Osteoblast (primary cell): Measurements from ENCODE around the gene CCM2. TPM values are rescaled to one million over a fixed set of nuclear protein-coding genes. Genes with fewer than 3 reads are reported as not detected.

Source experiments
- DNase-seq: peaks from one replicate; pipeline ENCODE4 v3.0.0; 2011; ENCODE audit warnings: low spot score, mixed read lengths; ENCODE audit not compliant: insufficient read length; ENCODE audit errors: missing footprints
- H2AFZ ChIP-seq: 2 replicates; pipeline ENCODE4 v1.6.0; 2011; ENCODE audit warnings: mild to moderate bottlenecking, low read length
- H3K27ac ChIP-seq: 2 replicates; pipeline ENCODE4 v1.5.1; 2011; ENCODE audit warnings: mild to moderate bottlenecking, low read depth, low read length, moderate library complexity
- H3K27me3 ChIP-seq: 2 replicates; pipeline ENCODE4 v1.6.0; 2012; ENCODE audit warnings: mild to moderate bottlenecking, control low read depth, inconsistent platforms, low read length, moderate library complexity; ENCODE audit not compliant: insufficient read depth
- H3K36me3 ChIP-seq: 2 replicates; pipeline ENCODE4 v1.5.1; 2011; ENCODE audit warnings: mild to moderate bottlenecking, low read length, control low read depth, moderate library complexity; ENCODE audit not compliant: insufficient read depth
- H3K4me1 ChIP-seq: 2 replicates; pipeline ENCODE4 v1.5.1; 2011; ENCODE audit warnings: mild to moderate bottlenecking, low read length, control low read depth, moderate library complexity; ENCODE audit not compliant: insufficient read depth
- H3K4me2 ChIP-seq: 2 replicates; pipeline ENCODE4 v1.6.0; 2011; ENCODE audit warnings: mild to moderate bottlenecking, low read length; ENCODE audit not compliant: insufficient read depth
- H3K4me3 ChIP-seq: fragments of 200-600 bp; sonication (generic); 3 replicates; pipeline ENCODE4 v1.5.1; 2012; ENCODE audit warnings: mild to moderate bottlenecking, low read length, inconsistent platforms; ENCODE audit not compliant: insufficient read depth
- H3K79me2 ChIP-seq: 2 replicates; pipeline ENCODE4 v1.6.0; 2012; ENCODE audit warnings: mild to moderate bottlenecking, low read length, control low read depth, inconsistent platforms; ENCODE audit not compliant: insufficient read depth
- H3K9me3 ChIP-seq: 2 replicates; pipeline ENCODE4 v1.5.1; 2011; ENCODE audit warnings: low read depth, low read length, control low read depth
- H4K20me1 ChIP-seq: 2 replicates; pipeline ENCODE4 v1.6.0; 2012; ENCODE audit warnings: mild to moderate bottlenecking, low read length, control low read depth; ENCODE audit not compliant: insufficient read depth
- CTCF ChIP-seq: IDR thresholded peaks from 2 replicates; pipeline ENCODE4 v1.5.1; 2011; ENCODE audit warnings: mild to moderate bottlenecking, low read depth, low read length, moderate library complexity; ENCODE audit errors: extremely low read depth
- total RNA-seq: library from RNA; depleted of rRNA; stranded (reverse); fragments of >200 nt; gene quantifications from 2 replicates; pipeline ENCODE4 v1.2.3, GENCODE V29; 2012

CCM2 gene
- total RNA-seq, 1 donor = 42.3 TPM

- Histone ChIP-seq H4K20me1 (peaks cover 47% of the 10 kb centered on the region), H3K27me3 (no peaks in the 10 kb centered on the region), H3K27ac (no peak overlapping the region), H2AFZ (no peak overlapping the region), H3K4me2 (no peak overlapping the region), H3K4me3 (no peak overlapping the region), H3K9me3 (no peaks in the 10 kb centered on the region), H3K4me1 (peaks cover 22% of the 10 kb centered on the region), H3K79me2 (peaks cover 53% of the 10 kb centered on the region), H3K36me3 (peaks cover 22% of the 10 kb centered on the region)
- DNase-seq = no peak
- no peak for TF ChIP-seq CTCF
These were observed 36.3 kb downstream of the CCM2 start for GRCh38 chr7:45036317-45036716.

GRCh38 chr7:45036796-45037195 is 36.8 kb downstream of the CCM2 start:
- Histone ChIP-seq H3K4me2 (no peak overlapping the region), H3K4me3 (no peak overlapping the region), H3K4me1 (peaks cover 22% of the 10 kb centered on the region), H3K9me3 (no peaks in the 10 kb centered on the region), H2AFZ (no peak overlapping the region), H4K20me1 (peaks cover 46% of the 10 kb centered on the region), H3K27ac (no peak overlapping the region), H3K79me2 (peaks cover 51% of the 10 kb centered on the region), H3K36me3 (peaks cover 24% of the 10 kb centered on the region), H3K27me3 (no peaks in the 10 kb centered on the region)
- no peak for TF ChIP-seq CTCF
- DNase-seq = no peak

- no peak overlapping the region for H3K4me3 ChIP-seq
- H3K4me1 ChIP-seq = peaks cover 14% of the 10 kb centered on the region
- H3K27ac ChIP-seq = no peak overlapping the region
- peaks cover 44% of the 10 kb centered on the region for H3K79me2 ChIP-seq
- no peaks in the 10 kb centered on the region for H3K9me3 ChIP-seq
- TF ChIP-seq CTCF = no peak
- no peak overlapping the region for H3K4me2 ChIP-seq
- H3K36me3 ChIP-seq = peaks cover 24% of the 10 kb centered on the region
- peaks cover 37% of the 10 kb centered on the region for H4K20me1 ChIP-seq
- DNase-seq = no peak
- no peaks in the 10 kb centered on the region for H3K27me3 ChIP-seq
- no peak overlapping the region for H2AFZ ChIP-seq
These were observed 37.9 kb downstream of the CCM2 start for GRCh38 chr7:45037876-45038275.

GRCh38 chr7:45039106-45039505 is 39.1 kb downstream of the CCM2 start:
- TF ChIP-seq CTCF = no peak
- peaks cover 29% of the 10 kb centered on the region for H4K20me1 ChIP-seq

More at GRCh38 chr7:45039106-45039505, 39.1 kb downstream of the CCM2 start:
- no peaks in the 10 kb centered on the region for H3K27me3 ChIP-seq
- peaks cover 44% of the 10 kb centered on the region for H3K79me2 ChIP-seq
- no peak overlapping the region for H2AFZ ChIP-seq
- peaks cover 2% of the 10 kb centered on the region for H3K4me1 ChIP-seq
- H3K36me3 ChIP-seq = peaks cover 27% of the 10 kb centered on the region
- DNase-seq = no peak
- H3K9me3 ChIP-seq = no peaks in the 10 kb centered on the region
- H3K27ac ChIP-seq = no peak overlapping the region
- H3K4me2 ChIP-seq = no peak overlapping the region
- no peak overlapping the region for H3K4me3 ChIP-seq
